Measurements from ENCODE around the gene PRR23C. TPM values are rescaled to one million over a fixed set of nuclear protein-coding genes. Genes with fewer than 3 reads are reported as not detected.

Gene PRR23C
- total RNA-seq (2014; rRNA removed; shearing (Covaris generic)) = not detected in 2 replicates
- not detected in 2 replicates for total RNA-seq (2022)
- Bru-seq, nascent RNA = not detected
- BruChase-seq, experiment 1, labeled RNA remaining after a 6-hour chase = not detected
- BruChase-seq, experiment 2, labeled RNA remaining after a 2-hour chase = not detected
- long read RNA-seq = 0 reads

GRCh38 chr3:139044366-139045210, at the start of gene PRR23C:
TSS of gene PRR23C (minus strand) at chr3:139044892. CDS start at chr3:139044620, 272 bp downstream.
- no peak within 1 kb of the TSS for H3K4me3 ChIP-seq (ENCODE audit: low read depth, low read length, poor library complexity, severe bottlenecking)
- TF ChIP-seq CTCF (conservative IDR thresholded peaks at IDR 0.05; ENCODE audit: low read length) (no peak), EZH2phosphoT487 (IDR thresholded peaks at IDR 0.05; ENCODE audit: borderline replicate concordance, low read depth, low read length) (no peak)
- H4K20me1 ChIP-seq (ENCODE audit: insufficient read depth, low read length) = no peaks in the 10 kb centered on the region
- intact Hi-C loops (cut with micrococcal nuclease; ENCODE audit: unreplicated experiment) = no loop called here
- H3K36me3 ChIP-seq (ENCODE audit: insufficient read depth, low read length) = no peaks in the 10 kb centered on the region
- no peaks in the 10 kb centered on the region for H3K9me2 ChIP-seq (ENCODE audit: insufficient read depth, low read length)
- H3K79me2 ChIP-seq (ENCODE audit: insufficient read depth, low read depth, low read length) = no peaks in the 10 kb centered on the region
- H3K4me1 ChIP-seq (ENCODE audit: insufficient read depth, low read length, poor library complexity, severe bottlenecking) = no peaks in the 10 kb centered on the region
- H3K27ac ChIP-seq (ENCODE audit: low read depth, low read length, poor library complexity, severe bottlenecking) = no peak within 1 kb of the TSS
- CTCF ChIA-PET (ENCODE audit: unreplicated experiment) = no interaction called here
- POLR2A ChIA-PET = no interaction called here
- H3K9me3 ChIP-seq (ENCODE audit: low read length) = no peaks in the 10 kb centered on the region
- no TSS peak for BruUV-seq (replicated peaks)
- DNase-seq (ENCODE audit: low spot score) = no peak
- H3K4me2 ChIP-seq (ENCODE audit: low read length) = no peak within 1 kb of the TSS
- H2AFZ ChIP-seq (ENCODE audit: low read length) = no peak within 1 kb of the TSS

DNA sequence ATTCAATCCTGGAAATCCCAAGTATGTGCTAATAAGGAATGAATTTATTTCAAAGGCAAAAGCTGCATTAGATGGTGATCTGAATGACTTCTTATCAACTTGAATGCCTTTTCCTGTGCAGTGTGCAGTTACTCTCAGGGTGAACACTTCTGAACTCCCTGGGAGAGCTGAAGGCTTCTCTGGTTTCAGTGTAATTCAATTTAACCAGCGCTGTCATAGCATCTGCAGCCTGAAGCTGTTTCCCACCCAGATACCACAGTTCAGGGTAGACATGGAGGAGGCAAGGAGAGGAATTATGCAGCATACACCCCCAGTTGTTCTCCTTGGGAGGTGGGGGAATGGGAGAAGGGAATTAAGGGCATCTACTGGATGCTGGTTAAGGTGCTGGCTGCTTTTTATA, 49.1 kb upstream of the PRR23C start:
- no peaks in the 10 kb centered on the region for H3K9me3 ChIP-seq (ENCODE audit: low read length)
- POLR2A ChIA-PET = no interaction called here
- no peak overlapping the region for H3K4me3 ChIP-seq (ENCODE audit: low read depth, low read length, poor library complexity, severe bottlenecking)
- TF ChIP-seq EZH2phosphoT487 (IDR thresholded peaks at IDR 0.05; ENCODE audit: borderline replicate concordance, low read depth, low read length) (no peak), CTCF (conservative IDR thresholded peaks at IDR 0.05; ENCODE audit: low read length) (no peak)
- H3K9me2 ChIP-seq (ENCODE audit: insufficient read depth, low read length) = no peaks in the 10 kb centered on the region
- no peak overlapping the region for H2AFZ ChIP-seq (ENCODE audit: low read length)
- H3K27ac ChIP-seq (ENCODE audit: low read depth, low read length, poor library complexity, severe bottlenecking) = no peak overlapping the region
- DNase-seq (ENCODE audit: low spot score) = no peak
- intact Hi-C loops (cut with micrococcal nuclease; ENCODE audit: unreplicated experiment) = no loop called here
- H4K20me1 ChIP-seq (ENCODE audit: insufficient read depth, low read length) = no peaks in the 10 kb centered on the region
- CTCF ChIA-PET (ENCODE audit: unreplicated experiment) = no interaction called here
- H3K4me1 ChIP-seq (ENCODE audit: insufficient read depth, low read length, poor library complexity, severe bottlenecking) = no peaks in the 10 kb centered on the region
- no peaks in the 10 kb centered on the region for H3K79me2 ChIP-seq (ENCODE audit: insufficient read depth, low read depth, low read length)
- H3K36me3 ChIP-seq (ENCODE audit: insufficient read depth, low read length) = no peaks in the 10 kb centered on the region
- H3K4me2 ChIP-seq (ENCODE audit: low read length) = no peak overlapping the region
- no TSS peak for BruUV-seq (replicated peaks)
